HG03135 (cell line): ENCODE results near the gene ABTB2.
"Not testable (repeated sequence)": the region's sequence is repeated elsewhere in the genome, so short reads cannot be mapped to it uniquely, and the experiment has no call there.

Experiments
- ATAC-seq: cut with Tn5 transposase; IDR thresholded peaks from one replicate; pipeline ENCODE4 v1.9.1; 2021; ENCODE audit warnings: mild to moderate bottlenecking, moderate library complexity; ENCODE audit not compliant: unreplicated experiment

Gene ABTB2

DNA sequence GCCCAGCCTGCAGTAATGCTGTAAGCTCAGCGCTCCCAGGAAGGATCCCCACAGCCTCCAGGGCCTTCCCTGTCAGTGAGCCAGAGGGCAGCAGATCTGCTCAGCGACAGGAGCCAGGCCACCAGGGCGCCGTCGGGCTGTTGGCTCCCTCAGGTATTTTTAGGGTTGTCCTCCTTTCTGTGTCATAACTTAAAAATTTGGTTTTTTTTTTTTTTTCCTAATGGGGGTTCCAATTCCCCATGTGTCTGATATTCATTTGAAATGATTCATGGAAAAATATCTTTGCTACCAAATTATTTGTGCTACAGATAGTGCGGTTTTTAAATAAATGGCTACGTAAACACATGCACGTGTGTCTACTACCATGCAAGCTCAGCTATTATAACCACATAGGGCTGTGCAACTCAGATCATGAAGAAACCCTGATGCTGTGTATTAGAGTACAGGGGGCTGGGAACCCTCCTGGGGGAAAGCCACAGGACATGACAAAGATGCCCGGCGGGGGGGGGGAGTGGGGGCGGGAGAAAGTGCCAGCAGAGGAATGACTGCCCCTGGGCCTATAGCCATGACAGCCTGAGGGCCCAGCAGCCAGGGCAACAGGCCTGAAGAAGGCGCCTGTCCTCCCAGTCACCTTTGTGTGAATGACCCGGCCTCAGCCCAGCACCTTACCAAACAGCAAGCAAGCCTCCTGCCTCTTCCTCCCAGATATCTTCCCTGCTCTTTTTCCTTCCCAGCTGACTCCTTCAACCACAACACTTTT, 163.1 kb downstream of the ABTB2 start:
- ATAC-seq = no peak

DNA sequence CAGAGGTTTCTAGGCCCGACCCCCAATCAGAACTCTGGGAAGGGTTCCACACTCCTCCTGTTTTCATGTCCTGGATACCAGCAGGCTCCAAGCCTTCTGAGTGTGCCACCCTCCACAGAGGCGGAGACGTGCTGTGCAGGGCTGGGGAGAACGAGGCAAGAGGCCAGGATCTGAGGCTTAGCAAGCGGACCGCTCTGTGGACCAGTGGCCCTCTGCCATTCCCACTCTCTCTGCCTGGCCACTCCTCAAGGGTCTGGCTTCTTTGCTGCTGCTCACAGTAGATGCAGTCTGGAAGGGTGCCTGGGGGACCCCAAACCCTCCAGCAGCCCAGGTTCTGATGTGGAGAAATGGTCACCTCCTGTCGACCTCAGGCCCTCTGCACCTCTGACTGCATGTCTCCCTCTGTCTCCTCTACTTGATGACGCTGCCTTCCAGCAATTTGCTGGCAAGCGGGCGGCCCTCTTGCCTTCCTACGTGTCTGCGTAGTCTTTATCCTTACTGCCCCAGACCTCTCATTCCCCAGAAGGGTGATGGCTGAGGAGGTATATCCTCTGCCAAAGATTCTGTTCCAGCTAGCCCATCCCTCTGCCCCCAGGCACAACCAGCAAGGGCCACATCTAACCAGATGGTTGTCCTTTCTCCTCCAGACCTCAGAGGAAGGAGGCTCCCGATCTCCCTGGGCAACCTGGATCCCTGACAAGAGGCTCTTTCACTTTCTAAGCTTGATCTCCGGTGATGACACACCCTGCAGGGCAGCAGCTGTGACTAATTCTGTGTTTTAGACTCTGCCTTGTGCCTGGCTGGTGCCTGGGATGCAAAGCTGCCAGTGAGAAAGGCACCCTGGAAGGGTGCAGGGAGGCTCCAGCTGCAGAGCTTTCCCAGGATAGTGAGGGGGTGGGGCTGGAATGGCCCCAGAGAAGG, 165.1 kb downstream of the ABTB2 start:
- ATAC-seq = no peak

DNA sequence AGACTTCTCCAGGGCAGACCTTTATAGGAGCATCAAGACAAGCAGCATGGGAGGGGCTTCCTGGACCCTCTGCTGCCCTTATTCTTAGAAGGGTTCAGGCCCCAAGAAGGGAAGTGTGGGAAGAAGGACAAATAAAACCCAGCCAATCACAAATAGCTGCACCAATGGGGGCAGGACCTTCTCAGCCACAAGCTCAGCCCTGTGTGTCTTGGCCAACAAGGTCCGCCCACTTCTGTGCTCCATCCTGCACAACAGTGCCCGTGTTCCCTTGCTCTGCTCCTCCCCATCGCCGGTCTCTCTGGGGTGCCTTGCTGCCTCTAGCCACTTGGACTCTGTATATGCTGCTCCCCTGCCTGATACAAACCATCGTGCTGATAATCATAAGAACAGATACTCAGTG, 166.2 kb downstream of the ABTB2 start:
- no peak for ATAC-seq

DNA sequence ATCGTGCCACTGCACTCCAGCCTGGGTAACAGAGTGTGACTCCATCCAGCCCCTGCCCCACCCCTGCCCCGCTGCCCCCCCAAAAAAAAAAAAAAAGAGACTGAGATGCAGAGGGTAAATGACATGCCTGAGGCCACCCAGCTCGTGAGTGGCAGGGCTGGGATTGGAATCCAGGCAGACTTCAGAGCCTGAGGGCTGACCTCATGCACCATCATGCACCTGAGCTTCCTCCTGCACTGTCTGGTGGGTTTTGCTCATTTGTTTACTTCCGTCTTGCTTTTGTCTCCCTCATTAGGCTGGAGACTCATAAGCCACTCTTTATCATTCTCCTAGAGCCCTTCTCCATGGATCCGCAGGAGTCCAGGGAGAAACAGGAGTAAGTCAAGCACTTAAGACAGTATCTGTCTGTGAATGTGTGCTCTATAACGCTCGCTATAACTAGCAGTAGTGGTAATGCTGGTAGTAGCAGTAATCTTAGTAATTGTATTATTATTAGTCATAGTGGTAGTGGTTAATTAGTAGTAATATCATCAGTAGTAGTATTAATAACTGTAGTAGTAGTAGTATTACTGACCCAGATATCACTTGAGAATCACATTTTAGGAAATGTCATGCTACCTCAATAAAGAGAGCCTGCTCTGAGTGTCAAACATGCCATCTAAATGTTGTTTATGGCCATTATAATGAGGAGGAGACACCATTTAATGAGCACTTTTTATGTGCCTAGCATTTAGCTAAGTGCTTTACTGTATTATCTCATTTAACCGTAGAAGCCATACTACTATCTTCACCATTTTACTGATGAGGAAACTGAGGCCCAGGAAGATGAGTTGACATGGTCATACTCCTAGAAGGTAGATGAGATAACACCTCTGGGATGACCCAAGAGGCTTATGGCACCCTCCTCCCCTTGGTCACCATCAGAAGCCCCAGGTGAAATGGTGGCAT, 167.3 kb downstream of the ABTB2 start:
- no peak for ATAC-seq

DNA sequence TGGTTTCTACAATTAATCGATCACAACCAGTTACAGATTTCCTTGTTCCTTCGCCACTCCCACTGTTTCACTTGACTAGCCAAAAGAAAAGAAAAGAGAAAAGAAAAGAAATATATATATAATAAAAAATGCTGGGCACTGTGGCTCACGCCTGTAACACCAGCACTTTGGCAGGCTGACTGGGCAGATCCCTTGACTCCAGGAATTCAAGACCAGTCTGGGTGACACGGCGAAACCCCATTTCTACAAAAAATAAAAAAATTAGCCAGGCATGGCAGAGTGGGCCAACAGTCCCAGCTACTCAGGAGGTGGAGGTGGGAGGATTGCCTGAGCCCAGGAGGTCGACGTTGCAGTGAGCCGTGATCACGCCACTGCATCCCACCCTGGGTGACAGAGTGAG, 168.6 kb downstream of the ABTB2 start:
- ATAC-seq = no peak

DNA sequence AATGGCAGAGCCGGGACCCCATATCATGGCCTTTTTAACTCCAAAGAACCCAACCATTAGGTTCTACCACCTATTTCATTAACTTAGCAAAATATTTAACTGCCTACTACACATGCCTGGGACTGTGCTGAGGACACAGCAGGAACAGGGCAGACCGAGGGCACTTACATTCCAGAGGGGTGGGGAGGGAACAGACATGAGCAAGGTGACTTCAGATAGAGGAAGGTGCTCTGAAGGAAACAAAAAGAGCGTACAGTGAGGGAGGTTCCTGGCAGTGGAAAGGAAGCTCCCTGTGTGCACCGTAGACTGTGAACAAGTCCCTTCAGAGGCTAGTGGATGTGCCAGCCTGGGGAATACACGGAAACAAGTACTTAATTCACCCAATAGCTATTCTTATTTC, 169.6 kb downstream of the ABTB2 start:
- no peak for ATAC-seq

DNA sequence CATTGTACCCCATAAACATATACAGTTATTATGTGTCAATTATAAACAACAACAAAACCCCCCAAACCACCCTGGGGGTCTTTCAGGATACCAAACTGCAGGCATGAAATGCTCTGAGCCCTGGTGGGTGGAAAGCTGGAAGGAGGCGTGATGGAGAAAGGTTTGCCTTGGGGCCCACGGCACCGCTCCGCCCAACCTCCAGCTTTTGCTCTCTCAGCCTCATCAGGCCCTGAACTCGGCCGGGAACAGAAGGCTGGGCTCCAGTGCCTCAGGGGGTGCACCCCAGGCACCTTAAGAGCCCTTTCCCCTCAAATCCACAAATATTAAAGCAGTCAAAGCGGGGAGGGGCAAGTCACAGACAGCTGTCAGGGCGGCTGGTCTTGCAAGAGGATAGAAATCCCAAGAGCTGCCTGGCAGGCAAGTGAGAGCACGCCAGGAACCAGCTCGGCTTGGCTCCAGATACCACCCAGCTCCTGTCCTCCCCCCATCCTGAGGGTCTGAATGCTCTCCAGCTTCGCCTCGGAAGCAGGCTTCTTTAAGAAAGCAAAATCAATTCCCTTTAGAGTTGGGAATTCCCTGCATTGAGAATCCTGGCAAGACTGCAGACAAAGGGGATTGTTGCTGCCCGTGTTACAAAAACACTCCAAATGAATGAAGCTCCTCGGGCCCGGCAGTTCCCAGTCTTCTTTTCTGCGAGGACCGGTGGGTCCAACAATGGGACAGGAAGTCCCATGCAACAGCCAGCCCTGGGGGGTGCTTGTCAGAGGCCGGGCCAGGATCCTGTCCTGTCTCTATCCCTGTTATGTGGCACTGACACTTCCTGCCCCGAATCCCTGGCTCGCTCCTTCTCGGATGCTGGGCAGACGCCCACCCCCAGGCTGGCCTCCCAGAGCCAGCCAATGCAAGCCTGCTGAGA, 171.6 kb downstream of the ABTB2 start:
- no peak for ATAC-seq

DNA sequence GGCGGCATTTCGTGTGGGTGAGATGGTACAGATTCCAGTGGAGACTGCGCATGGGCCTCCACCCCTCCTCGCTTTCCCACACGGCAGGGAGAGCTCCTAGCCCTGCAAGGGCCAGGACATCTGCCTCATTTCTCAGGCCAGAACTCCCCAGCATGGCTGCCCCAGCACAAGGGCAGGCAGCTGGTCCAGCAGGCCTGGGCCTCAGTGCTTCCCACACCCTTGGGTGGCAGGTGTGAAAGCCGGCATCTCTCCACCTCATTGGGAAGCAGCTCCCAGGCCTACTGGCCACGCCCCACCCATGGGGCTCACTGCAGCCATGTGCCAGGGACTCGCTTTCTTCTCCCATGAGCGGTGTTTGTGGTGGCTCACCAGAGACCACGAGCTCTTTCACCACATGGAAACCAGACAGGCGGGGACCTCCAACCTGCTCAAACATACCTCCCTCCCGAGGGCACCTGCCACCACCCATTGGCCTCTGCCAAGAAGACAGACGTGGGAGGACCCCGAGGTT, 173.2 kb downstream of the ABTB2 start:
- no peak for ATAC-seq

DNA sequence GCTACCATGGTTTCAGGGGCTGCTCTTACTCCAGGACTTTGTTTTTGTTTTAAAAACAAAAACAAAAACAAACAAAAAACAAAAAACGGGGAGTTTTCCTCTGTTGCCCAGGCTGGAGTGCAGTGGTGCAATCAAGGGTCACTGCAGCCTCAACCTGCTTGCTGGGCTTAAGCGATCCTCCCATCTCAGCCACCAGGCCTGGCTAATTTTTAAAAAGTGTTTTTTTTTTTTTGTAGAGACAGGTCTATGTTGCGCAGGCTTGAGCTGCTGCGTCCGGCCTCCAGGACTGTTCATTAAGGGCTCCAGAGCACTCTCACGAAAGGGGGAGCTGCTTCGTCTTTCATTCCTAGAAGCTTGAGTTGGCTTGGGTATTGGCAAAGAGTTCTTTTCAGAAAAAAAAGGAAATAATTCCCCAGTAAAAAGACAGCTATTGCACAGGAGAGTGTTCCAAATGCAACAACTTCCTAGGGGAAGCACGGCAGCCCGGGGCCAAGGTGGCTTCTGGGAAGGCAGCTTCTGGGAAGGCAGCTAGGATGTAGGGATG, 173.9 kb downstream of the ABTB2 start:
- no peak for ATAC-seq

DNA sequence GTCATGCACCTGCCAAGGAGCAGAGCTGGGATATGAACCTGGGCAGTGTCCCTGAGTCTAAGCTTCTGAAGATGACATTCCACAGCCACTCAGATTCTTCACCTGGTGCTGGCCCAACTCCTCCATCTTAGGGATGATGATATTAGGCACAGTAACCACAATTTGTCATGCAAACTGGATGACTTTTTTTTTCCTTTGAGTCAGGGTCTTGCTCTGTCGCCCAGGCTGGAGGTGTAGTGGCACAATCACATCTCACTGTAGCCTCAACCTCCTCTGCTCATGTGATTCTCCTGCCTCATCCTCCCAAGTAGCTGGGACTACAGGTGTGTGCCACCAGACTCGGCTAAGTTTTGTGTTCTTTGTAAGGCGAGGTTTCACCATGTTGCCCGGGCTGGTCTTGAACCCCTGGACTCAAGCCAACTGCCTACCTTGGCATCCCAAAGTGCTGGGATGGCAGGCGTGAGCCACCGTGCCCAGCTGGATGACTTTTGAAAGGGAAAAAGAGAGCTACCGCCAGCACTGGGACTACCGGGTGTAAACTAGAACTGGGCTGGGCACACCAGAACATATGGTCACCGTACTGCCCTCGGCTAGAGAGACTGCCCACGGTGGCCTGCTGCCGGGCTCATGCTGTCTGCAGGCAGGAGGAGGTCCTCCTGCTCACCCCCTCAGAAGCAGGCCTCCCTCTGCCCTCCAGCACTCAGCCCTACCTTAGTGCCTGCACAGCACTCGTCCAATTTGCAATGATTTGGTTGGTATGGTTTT, 174.7 kb downstream of the ABTB2 start:
- ATAC-seq = no peak

DNA sequence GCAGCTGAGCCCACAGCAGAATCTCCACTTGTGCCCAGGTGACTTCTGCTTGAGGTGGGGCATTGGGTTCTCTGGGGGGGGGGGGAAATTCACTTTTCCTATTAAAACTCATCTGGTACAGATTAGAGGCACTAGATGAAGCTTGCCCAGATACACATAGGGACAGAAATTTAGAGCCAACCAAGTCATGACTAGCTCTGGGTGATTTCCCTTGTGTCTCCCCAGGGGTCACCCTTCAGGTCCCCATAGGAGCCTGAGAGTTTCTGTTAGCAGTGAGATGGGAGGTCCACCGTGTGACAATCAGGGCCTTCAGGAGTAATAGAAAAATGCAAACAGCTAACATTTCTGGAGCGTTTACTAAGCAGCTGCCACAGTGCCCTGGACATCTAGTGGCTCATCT, 175.4 kb downstream of the ABTB2 start:
- no peak for ATAC-seq

DNA sequence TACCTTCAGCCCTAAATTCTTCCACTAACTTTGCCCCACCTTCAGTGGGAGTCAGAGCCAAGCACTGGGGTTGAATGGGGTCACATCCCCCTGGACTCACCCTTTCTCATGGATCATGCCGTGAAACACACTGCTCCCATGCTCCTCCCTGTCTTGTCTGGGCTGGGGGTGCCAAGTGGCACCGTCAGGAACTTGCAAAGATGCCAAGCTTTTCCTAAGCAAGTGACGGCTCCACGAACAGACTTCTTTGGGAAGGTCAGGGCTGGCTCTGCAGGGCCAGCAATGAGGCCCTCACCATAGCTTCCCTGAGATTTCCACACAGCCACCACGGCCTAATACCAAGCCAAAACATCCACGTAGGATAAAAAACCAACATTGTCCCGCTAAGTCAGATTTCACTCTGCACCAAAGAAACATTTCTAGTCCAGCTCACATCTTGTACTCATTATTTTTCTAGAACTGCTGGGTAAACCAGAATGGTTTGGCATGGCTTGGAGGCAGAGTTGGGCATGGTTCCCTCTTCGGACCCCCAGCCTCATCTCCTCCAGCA, 175.9 kb downstream of the ABTB2 start:
- no peak for ATAC-seq

DNA sequence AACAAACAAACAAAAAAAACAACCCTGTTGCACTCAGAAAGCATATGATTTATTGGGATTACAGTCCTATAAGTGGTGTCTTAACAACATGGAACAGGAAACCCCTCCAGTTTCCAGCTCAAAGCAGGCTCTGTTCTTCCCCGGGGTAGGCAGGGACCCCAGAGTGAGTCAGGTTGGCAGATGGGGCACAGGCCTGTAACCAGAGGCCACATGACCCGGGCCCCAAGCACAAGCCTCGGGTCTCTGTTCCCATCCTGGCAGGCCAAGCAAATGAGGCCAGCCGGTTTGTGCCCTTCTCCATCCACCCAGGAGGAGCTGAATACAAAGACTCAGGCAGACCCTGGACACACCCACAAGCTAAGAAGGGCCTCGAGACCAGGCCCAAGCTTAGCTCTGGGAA, 176.6 kb downstream of the ABTB2 start:
- ATAC-seq = no peak

DNA sequence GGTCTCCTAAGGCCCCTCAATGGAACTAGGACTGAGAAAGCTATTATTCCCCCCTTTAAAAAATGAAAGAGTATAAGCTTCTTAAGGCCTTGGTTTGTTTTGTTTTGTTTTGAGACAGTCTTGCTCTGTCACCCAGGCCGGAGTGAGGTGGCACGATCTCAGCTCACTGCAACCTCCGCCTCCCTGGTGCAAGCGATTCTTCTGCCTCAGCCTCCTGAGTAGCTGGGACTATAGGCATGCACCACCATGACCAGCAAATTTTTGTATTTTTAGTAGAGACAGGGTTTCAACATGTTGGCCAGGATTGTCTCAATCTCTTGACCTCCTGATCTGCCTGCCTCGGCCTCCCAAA, 177.0 kb downstream of the ABTB2 start:
- ATAC-seq = not testable (repeated sequence)

DNA sequence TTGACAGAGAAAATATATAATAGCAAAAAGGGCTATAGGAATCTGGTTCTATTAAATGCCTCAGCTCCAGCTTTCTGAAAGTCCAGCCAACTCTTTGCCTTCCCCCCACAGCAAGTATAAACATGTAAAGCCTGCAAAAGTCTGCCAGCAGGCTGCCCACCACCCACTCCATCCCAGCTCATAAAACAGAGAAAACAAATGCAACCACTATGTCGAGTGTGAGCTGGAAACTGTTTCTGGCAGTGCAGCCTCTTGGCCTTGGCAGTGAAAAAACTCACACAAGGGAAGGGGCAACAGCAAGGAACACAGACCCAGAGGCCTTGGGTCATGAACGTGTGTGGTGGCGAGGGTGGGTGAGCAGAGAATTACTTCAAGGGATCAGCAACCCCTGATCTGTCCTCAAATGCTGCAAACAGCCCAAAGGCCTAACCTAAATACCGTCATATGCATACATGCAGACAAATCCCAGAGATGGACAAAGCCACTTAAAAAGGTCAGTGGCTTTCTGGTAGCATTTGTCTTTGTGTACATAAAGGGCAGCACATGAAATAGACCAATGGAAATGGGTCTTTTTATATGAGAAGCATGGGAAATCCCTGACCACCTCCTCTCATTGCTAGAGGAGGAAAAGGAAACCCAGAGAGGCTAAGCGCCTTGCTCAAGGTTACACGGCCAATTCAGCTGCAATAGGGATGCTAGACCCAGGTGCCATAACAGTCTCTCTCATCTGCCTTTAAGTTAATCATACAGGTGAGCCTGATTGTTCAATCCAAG, 177.6 kb downstream of the ABTB2 start:
- ATAC-seq = no peak

DNA sequence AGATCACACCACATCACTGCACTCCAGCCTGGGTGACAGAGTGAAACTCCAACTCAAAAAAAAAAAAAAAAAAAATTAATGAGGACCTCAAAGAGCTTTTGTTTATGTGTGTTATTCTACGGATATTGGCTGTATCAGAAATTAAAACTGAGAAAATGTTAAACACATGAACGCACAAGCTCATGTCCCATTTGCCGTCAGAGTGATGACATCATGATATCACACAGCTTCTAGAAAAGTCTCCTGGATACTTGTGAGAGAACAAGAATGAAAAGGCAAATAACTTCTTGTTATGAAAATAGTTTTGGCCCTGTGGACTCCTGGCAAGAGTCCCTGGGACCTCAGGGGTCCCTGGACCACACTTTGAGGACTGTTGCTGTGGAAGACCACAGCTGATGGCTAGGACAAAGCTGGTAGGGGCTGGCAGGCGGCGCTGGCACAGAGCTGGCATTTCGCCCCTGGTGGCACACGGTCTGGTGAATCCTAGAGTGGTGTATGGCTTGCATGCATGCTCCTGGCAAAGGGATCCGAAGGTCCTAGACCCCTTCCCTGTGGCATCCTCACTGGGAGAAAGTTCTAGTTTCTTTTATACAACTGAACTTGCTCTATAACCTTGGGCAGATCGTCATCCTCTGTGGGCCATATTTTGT, 178.7 kb downstream of the ABTB2 start:
- ATAC-seq = no peak

DNA sequence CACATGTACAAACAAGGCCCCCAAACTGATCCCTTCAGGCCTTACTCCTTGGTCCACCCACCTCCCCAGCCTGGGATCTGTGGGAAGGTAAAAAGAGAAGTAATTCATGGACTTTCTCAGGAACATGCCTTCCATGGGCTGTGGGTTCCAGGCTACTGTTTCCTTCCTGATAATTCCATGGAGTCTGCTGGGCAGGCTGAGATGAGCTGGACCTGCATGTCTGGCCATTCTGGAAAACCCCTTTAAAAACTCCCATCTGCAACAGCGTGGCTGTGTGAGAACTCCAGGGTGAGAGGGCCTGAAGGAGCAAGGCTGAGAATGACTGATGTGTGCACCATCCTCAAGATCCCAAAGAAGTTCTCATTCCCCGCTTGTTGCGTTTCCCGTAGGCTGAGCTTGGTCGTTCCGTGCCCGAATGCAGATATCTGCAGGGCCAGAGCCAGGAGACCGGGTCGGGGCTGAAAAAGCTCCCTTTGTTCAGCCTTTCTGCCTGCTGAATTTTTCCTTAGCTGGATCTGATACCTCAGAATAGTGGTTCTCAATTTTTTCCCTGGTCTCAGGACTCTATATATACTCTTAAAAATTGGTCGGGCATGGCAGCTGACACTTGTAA, 179.5 kb downstream of the ABTB2 start:
- ATAC-seq = no peak
